HepG2 (cell line): ENCODE results near the gene ADORA2B. TPM values are rescaled to one million over a fixed set of nuclear protein-coding genes. Genes with fewer than 3 reads are reported as not detected.

Experiments used
- ATAC-seq: fragments of 200-7000 bp; cut with Tn5 transposase; 3 replicates; pipeline ENCODE4 v1.9.1; 2020; ENCODE audit warnings: mild to moderate bottlenecking, moderate library complexity
- BruUV-seq: library from RNA; stranded (reverse); fragments of 400-500 nt; replicated peaks from 2 replicates; lab custom pipeline; 2021; lab: Mats Ljungman, UMichigan
- CTCF ChIA-PET: fragments of 300-600 bp; formaldehyde crosslinking; extraction: SDS; loops from one replicate; lab custom pipeline; 2021; ENCODE audit warnings: low total read pairs, inconsistent platforms, low intra/inter-chr PET ratio; lab: Yijun Ruan, JAX
- POLR2A ChIA-PET: fragments of 350-600 bp; sonication (Branson Sonifier 250); formaldehyde crosslinking; loops from one replicate; lab custom pipeline; 2020; ENCODE audit warnings: antibody characterized with exemption, inconsistent platforms; lab: Yijun Ruan, JAX
- DNase-seq: peaks from one replicate; pipeline ENCODE4 v3.0.0-alpha.2; 2015; ENCODE audit warnings: low spot score
- FAIRE-seq: peaks from 3 replicates; lab custom pipeline; 2011; peaks lifted over from hg19 to GRCh38; lab: Jason Lieb, UNC
- H2AFZ ChIP-seq: one replicate; pipeline ENCODE4 v1.6.1; 2011; ENCODE audit warnings: low read length, inconsistent platforms
- H3K27ac ChIP-seq: fragments of 300-600 bp; 3 replicates; pipeline ENCODE4 v1.8.0; 2011; ENCODE audit warnings: mixed run types, mild to moderate bottlenecking, mixed read lengths, low read length, inconsistent platforms; ENCODE audit not compliant: insufficient read depth; ENCODE audit errors: extremely low read length
- H3K27me3 ChIP-seq, 2 experiments: fragments of 200-600 bp in 1 of 2; 2 replicates in 1 of 2; 3 replicates in 1 of 2; pipeline versions ENCODE4 v1.6.0 to v1.8.0; 2011; ENCODE audit warnings: low read length in 2 of 2, mild to moderate bottlenecking in 2 of 2, moderate library complexity in 2 of 2, inconsistent platforms in 1 of 2; ENCODE audit not compliant: insufficient read depth in 2 of 2, control insufficient read depth in 1 of 2
- H3K36me3 ChIP-seq, 2 experiments: fragments of 200-600 bp in 1 of 2; replicated peaks in 1 of 2; 2 replicates in 1 of 2; 3 replicates in 1 of 2; pipeline versions ENCODE4 v1.5.1 to v1.8.0; 2011; ENCODE audit warnings: low read length in 2 of 2, inconsistent platforms in 1 of 2; ENCODE audit not compliant: insufficient read depth in 2 of 2, control insufficient read depth in 1 of 2
- H3K4me1 ChIP-seq: 2 replicates; pipeline ENCODE4 v1.5.1; 2012; ENCODE audit warnings: low read length, inconsistent platforms; ENCODE audit not compliant: insufficient read depth
- H3K4me2 ChIP-seq: 2 replicates; pipeline ENCODE4 v1.6.0; 2011; ENCODE audit warnings: low read depth, low read length, inconsistent platforms
- H3K4me3 ChIP-seq, 3 experiments: fragments of 200-600 bp in 1 of 3; sonication (generic), shearing (Covaris generic) in 1 of 3; replicated peaks in 1 of 3; 2 replicates each; pipeline ENCODE4 v1.5.1; 2011 to 2016; ENCODE audit warnings: low read length in 3 of 3, inconsistent platforms in 2 of 3, low read depth in 2 of 3, mild to moderate bottlenecking in 2 of 3, control low read depth in 1 of 3, mixed read lengths in 1 of 3; ENCODE audit not compliant: insufficient read depth in 1 of 3
- H3K79me2 ChIP-seq: one replicate; pipeline ENCODE4 v1.6.1; 2011; ENCODE audit warnings: low read length, inconsistent platforms; ENCODE audit not compliant: insufficient read depth
- H3K9ac ChIP-seq: 2 replicates; pipeline ENCODE4 v1.6.0; 2011; ENCODE audit warnings: mild to moderate bottlenecking, low read depth, low read length, inconsistent platforms; ENCODE audit not compliant: insufficient read depth
- H3K9me3 ChIP-seq: 2 replicates; pipeline ENCODE4 v1.5.1; 2012; ENCODE audit warnings: mild to moderate bottlenecking, low read length
- H4K20me1 ChIP-seq: 2 replicates; pipeline ENCODE4 v1.6.0; 2011; ENCODE audit warnings: inconsistent platforms, mild to moderate bottlenecking, low read length, moderate library complexity; ENCODE audit not compliant: insufficient read depth
- EED ChIP-seq: sonication (generic); formaldehyde crosslinking; IDR thresholded peaks from 2 replicates; pipeline ENCODE4 v1.5.0; 2020; ENCODE audit warnings: mild to moderate bottlenecking, missing genetic modification reagents
- FOXP1 ChIP-seq, 2 experiments: fragments of 450-650 bp in 1 of 2; IDR thresholded peaks; 2 replicates each; pipeline ENCODE4 v1.6.1; 2017 to 2018; ENCODE audit warnings: antibody characterized with exemption in 1 of 2
- HNF4A ChIP-seq: sonication (generic); formaldehyde crosslinking; IDR thresholded peaks from 2 replicates; pipeline ENCODE4 v1.4.0; 2020; ENCODE audit warnings: missing genetic modification reagents
- KLF15 ChIP-seq: sonication (generic); formaldehyde crosslinking; IDR thresholded peaks from 2 replicates; pipeline ENCODE4 v1.8.1; 2023; ENCODE audit warnings: borderline replicate concordance, mild to moderate bottlenecking, inconsistent platforms, missing genetic modification reagents, mixed read lengths
- ZFP82 ChIP-seq: sonication (generic); formaldehyde crosslinking; IDR thresholded peaks from 2 replicates; pipeline ENCODE4 v1.5.1; 2020; ENCODE audit warnings: mild to moderate bottlenecking, missing genetic modification reagents, borderline replicate concordance
- ZNF10 ChIP-seq: sonication (generic); formaldehyde crosslinking; IDR thresholded peaks from 2 replicates; pipeline ENCODE4 v1.4.0; 2020; ENCODE audit warnings: mild to moderate bottlenecking, low read depth, missing genetic modification reagents, borderline replicate concordance
- WGBS: methylation state at CpG from one replicate; pipeline ENCODE4 v1.1.6; 2017; ENCODE audit warnings: low lambda C conversion rate; 5-methylcytosine and 5-hydroxymethylcytosine counted together
- in situ Hi-C: cut with HindIII; loops from 2 replicates; pipeline ENCODE4 v1.10.0; 2017; ENCODE audit warnings: low pct_unique_long_range_greater_than_20kb; ENCODE audit not compliant: extremely low pct_ligation_motif_present
- intact Hi-C: fragments of 100-400 bp; cut with micrococcal nuclease; formaldehyde crosslinking; loops from one replicate; pipeline ENCODE4 v1.10.0; 2022; ENCODE audit not compliant: unreplicated experiment
- polyA plus RNA-seq, 8 experiments: library from polyadenylated mRNA; depleted of rRNA in 3 of 8; stranded (reverse) in 7 of 8; unstranded in 1 of 8; fragments of >200 nt; fragmentation: Illumina TruSeq in 4 of 8; extraction: Trizol in 4 of 8; gene quantifications; 2 replicates each; pipeline versions ENCODE4 v1.2.1 to v1.2.3, GENCODE V29; 2011 to 2016; ENCODE audit warnings: low read depth in 4 of 8, missing spikeins in 1 of 8, mixed read lengths in 1 of 8; ENCODE audit not compliant: insufficient read depth in 1 of 8
- total RNA-seq, 5 experiments: library from RNA; depleted of rRNA; stranded (reverse); fragments of >200 nt; fragmentation: Illumina TruSeq; extraction: Trizol; gene quantifications; 2 replicates each; pipeline ENCODE4 v1.2.3, GENCODE V29; 2016; ENCODE audit warnings: low read depth in 1 of 5
- TF ChIP-seq, protein P1 (sequence below): sonication (generic); formaldehyde crosslinking; IDR thresholded peaks from 2 replicates; pipeline ENCODE4 v1.5.1; 2020; ENCODE audit warnings: mild to moderate bottlenecking, missing genetic modification reagents, moderate library complexity
- TF ChIP-seq, protein P2 (sequence below): IDR thresholded peaks from 2 replicates; pipeline ENCODE4 v1.6.1; 2016; ENCODE audit warnings: mild to moderate bottlenecking
- TF ChIP-seq, protein P3 (sequence below): sonication (generic); formaldehyde crosslinking; IDR thresholded peaks from 2 replicates; pipeline ENCODE4 v1.4.0; 2020; ENCODE audit warnings: missing genetic modification reagents, mild to moderate bottlenecking, borderline replicate concordance

Gene ADORA2B
- total and polyA plus RNA-seq, 2 of the 13 experiments (the other 11 are each of a cell fraction or from before 2014, with no cell fraction given): 10.4 to 20.0 TPM

DNA sequence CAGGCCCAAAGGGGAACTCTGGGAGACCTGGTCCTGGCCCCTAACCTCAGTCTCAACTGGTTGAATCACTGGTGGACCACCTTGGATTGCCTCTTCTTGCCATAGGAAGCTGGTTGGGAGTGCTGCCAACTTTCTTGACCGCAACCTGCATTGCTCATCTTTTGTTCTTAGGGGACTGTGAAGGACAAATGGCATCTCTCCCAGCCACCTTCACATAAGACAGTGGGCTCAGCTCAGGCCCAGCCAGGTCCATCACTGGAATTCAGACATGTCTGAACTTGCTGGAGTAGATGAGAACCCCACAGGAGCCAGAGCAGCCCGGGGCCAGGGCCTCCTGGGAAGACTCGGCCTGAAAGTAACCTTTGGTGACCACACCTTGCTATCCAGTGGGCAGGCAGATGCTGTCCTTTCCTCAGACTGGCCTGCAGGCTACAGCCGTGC lies 18.8 kb downstream of the ADORA2B start:
- Histone ChIP-seq H3K9me3 (no peaks in the 10 kb centered on the region), H3K4me1 (peaks cover 61% of the 10 kb centered on the region)
- DNase-seq (no peak), ATAC-seq (no peak)
- 93% methylated on average over 1 of the region's 4 CpGs for WGBS
- ChIA-PET POLR2A (no interaction called here), CTCF (no interaction called here)
- no TSS peak for BruUV-seq
- in situ Hi-C loops: no loop called here
- no peak for TF ChIP-seq EED (CRISPR knock-in tag)
- TF ChIP-seq, protein P1, sequence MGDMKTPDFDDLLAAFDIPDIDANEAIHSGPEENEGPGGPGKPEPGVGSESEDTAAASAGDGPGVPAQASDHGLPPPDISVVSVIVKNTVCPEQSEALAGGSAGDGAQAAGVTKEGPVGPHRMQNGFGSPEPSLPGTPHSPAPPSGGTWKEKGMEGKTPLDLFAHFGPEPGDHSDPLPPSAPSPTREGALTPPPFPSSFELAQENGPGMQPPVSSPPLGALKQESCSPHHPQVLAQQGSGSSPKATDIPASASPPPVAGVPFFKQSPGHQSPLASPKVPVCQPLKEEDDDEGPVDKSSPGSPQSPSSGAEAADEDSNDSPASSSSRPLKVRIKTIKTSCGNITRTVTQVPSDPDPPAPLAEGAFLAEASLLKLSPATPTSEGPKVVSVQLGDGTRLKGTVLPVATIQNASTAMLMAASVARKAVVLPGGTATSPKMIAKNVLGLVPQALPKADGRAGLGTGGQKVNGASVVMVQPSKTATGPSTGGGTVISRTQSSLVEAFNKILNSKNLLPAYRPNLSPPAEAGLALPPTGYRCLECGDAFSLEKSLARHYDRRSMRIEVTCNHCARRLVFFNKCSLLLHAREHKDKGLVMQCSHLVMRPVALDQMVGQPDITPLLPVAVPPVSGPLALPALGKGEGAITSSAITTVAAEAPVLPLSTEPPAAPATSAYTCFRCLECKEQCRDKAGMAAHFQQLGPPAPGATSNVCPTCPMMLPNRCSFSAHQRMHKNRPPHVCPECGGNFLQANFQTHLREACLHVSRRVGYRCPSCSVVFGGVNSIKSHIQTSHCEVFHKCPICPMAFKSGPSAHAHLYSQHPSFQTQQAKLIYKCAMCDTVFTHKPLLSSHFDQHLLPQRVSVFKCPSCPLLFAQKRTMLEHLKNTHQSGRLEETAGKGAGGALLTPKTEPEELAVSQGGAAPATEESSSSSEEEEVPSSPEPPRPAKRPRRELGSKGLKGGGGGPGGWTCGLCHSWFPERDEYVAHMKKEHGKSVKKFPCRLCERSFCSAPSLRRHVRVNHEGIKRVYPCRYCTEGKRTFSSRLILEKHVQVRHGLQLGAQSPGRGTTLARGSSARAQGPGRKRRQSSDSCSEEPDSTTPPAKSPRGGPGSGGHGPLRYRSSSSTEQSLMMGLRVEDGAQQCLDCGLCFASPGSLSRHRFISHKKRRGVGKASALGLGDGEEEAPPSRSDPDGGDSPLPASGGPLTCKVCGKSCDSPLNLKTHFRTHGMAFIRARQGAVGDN: peak; percentile 35; the same call in 1 of the 2 replicates
- TF ChIP-seq, all 625 proteins: peak for 1
- H3K36me3 ChIP-seq: no peaks in the 10 kb centered on the region; a peak in 1 of 5 replicates
- peaks cover 19% of the 10 kb centered on the region for H3K79me2 ChIP-seq
- H3K4me3 ChIP-seq: no peak overlapping the region
- H3K27me3 ChIP-seq: no peaks in the 10 kb centered on the region
- intact Hi-C loops: no loop called here
- FAIRE-seq: no peak
- no peak overlapping the region for H3K9ac ChIP-seq
- H4K20me1 ChIP-seq: no peaks in the 10 kb centered on the region
- H3K4me2 ChIP-seq: no peak overlapping the region
- no peak overlapping the region for H2AFZ ChIP-seq
- no peak overlapping the region for H3K27ac ChIP-seq

DNA sequence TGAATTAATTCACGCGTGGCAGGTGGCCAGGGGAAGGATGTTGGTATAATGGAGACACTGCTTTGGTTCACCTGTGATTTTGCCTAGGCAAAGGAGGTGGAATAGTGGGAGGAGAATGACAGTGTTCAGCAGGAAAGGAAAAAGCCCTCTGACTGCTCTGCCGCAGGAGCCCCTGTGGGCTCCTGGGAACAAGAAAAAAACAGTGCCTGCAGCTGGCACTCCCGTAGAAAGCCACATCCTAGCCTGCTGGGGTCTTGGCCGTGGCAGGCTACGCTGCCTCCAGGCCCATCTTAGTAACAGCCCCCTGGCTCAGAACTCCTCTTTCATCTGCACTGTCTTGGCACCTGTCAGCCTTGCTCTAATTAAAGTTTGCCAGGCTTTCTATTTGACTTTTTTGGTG lies 20.6 kb downstream of the ADORA2B start:
- FAIRE-seq (no peak), DNase-seq (no peak), ATAC-seq (peak; percentile 11)
- in situ Hi-C loops (no loop called here), intact Hi-C loops (no loop called here)
- peaks cover 22% of the 10 kb centered on the region for H3K79me2 ChIP-seq
- H3K9ac ChIP-seq: peak overlapping the region; percentile 39; the same call in 1 of the 2 replicates
- H2AFZ ChIP-seq: no peak overlapping the region
- H3K27me3 ChIP-seq: no peaks in the 10 kb centered on the region
- POLR2A ChIA-PET: interaction anchor here (1.5 to 1.7 kb wide), 2 partner anchors 20 to 34 kb away, joined by 12 to 15 read pairs; partner anchors contain the start of genes ADORA2B, TTC19 and ZSWIM7
- no TSS peak for BruUV-seq
- H3K36me3 ChIP-seq: peaks cover 0 to 2% of the 10 kb centered on the region in 2 experiments; a peak in 3 of 5 replicates
- H4K20me1 ChIP-seq: no peaks in the 10 kb centered on the region
- CTCF ChIA-PET: no interaction called here
- peaks cover 50% of the 10 kb centered on the region for H3K4me1 ChIP-seq
- H3K4me3 ChIP-seq: peak overlapping the region in 2 of 3 experiments; percentile 25 to 75; a peak in 3 of 6 replicates
- WGBS: 61% methylated on average over 5 of the region's 6 CpGs
- no peaks in the 10 kb centered on the region for H3K9me3 ChIP-seq
- H3K27ac ChIP-seq: peak overlapping the region; percentile 84
- H3K4me2 ChIP-seq: peak overlapping the region; percentile 99
- TF ChIP-seq FOXP1 (IDR thresholded peaks at IDR 0.05) (no peak), FOXP1 (CRISPR knock-in tag; IDR thresholded peaks at IDR 0.05) (no peak), KLF15 (no peak), HNF4A (no peak), ZNF10 (no peak), ZFP82 (CRISPR knock-in tag) (no peak)
- TF ChIP-seq, protein P2, sequence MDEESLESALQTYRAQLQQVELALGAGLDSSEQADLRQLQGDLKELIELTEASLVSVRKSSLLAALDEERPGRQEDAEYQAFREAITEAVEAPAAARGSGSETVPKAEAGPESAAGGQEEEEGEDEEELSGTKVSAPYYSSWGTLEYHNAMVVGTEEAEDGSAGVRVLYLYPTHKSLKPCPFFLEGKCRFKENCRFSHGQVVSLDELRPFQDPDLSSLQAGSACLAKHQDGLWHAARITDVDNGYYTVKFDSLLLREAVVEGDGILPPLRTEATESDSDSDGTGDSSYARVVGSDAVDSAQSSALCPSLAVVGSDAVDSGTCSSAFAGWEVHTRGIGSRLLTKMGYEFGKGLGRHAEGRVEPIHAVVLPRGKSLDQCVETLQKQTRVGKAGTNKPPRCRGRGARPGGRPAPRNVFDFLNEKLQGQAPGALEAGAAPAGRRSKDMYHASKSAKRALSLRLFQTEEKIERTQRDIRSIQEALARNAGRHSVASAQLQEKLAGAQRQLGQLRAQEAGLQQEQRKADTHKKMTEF: no peak
- TF ChIP-seq, protein P3, sequence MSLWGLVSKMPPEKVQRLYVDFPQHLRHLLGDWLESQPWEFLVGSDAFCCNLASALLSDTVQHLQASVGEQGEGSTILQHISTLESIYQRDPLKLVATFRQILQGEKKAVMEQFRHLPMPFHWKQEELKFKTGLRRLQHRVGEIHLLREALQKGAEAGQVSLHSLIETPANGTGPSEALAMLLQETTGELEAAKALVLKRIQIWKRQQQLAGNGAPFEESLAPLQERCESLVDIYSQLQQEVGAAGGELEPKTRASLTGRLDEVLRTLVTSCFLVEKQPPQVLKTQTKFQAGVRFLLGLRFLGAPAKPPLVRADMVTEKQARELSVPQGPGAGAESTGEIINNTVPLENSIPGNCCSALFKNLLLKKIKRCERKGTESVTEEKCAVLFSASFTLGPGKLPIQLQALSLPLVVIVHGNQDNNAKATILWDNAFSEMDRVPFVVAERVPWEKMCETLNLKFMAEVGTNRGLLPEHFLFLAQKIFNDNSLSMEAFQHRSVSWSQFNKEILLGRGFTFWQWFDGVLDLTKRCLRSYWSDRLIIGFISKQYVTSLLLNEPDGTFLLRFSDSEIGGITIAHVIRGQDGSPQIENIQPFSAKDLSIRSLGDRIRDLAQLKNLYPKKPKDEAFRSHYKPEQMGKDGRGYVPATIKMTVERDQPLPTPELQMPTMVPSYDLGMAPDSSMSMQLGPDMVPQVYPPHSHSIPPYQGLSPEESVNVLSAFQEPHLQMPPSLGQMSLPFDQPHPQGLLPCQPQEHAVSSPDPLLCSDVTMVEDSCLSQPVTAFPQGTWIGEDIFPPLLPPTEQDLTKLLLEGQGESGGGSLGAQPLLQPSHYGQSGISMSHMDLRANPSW: no peak
